A673 (cell line): Measurements from ENCODE around the gene CAV1. TPM values are rescaled to one million over a fixed set of nuclear protein-coding genes. Genes with fewer than 3 reads are reported as not detected.

ENCODE experiments used
- BruUV-seq: library from RNA; stranded (reverse); fragments of 400-500 nt; replicated peaks from 2 replicates; lab custom pipeline; 2021; lab: Mats Ljungman, UMichigan
- CTCF ChIA-PET: fragments of 300-600 bp; sonication (Branson Sonifier 250); formaldehyde crosslinking; loops from one replicate; lab custom pipeline; 2022; ENCODE audit warnings: antibody characterized with exemption; lab: Charles Lee
- POLR2A ChIA-PET: fragments of 300-600 bp; sonication (Branson Sonifier 250); formaldehyde crosslinking; loops from one replicate; lab custom pipeline; 2022; ENCODE audit warnings: antibody characterized with exemption; ENCODE audit not compliant: low non-redundant PET; lab: Charles Lee
- DNase-seq: peaks from one replicate; pipeline ENCODE4 v3.0.0-alpha.2; 2015; ENCODE audit warnings: low spot score
- H3K27ac ChIP-seq: fragments of 200-600 bp; sonication (generic); 2 replicates; pipeline ENCODE4 v1.5.1; 2016; ENCODE audit warnings: mixed run types, low read depth, mild to moderate bottlenecking, mixed read lengths, antibody characterized with exemption, low read length; ENCODE audit not compliant: poor library complexity, severe bottlenecking
- H3K27me3 ChIP-seq: fragments of 200-600 bp; sonication (generic); replicated peaks from 2 replicates; pipeline ENCODE4 v1.6.1; 2017; ENCODE audit warnings: mixed run types, low read depth, mild to moderate bottlenecking, mixed read lengths, antibody characterized with exemption, low read length; ENCODE audit not compliant: insufficient read depth, poor library complexity
- H3K36me3 ChIP-seq: fragments of 200-600 bp; sonication (generic); 2 replicates; pipeline ENCODE4 v1.6.1; 2016; ENCODE audit warnings: mixed run types, mild to moderate bottlenecking, mixed read lengths, antibody characterized with exemption, low read length; ENCODE audit not compliant: insufficient read depth, poor library complexity, severe bottlenecking
- H3K4me1 ChIP-seq: fragments of 200-600 bp; sonication (generic); 2 replicates; pipeline ENCODE4 v1.6.1; 2017; ENCODE audit warnings: mixed run types, mild to moderate bottlenecking, mixed read lengths, antibody characterized with exemption, low read length; ENCODE audit not compliant: insufficient read depth, poor library complexity, severe bottlenecking
- H3K4me3 ChIP-seq: fragments of 200-600 bp; sonication (generic); 2 replicates; pipeline ENCODE4 v1.5.1; 2016; ENCODE audit warnings: low read depth, mixed run types, mild to moderate bottlenecking, mixed read lengths, low read length; ENCODE audit not compliant: poor library complexity, severe bottlenecking
- H3K9me3 ChIP-seq: fragments of 200-600 bp; sonication (generic); 2 replicates; pipeline ENCODE4 v1.6.1; 2016; ENCODE audit warnings: mixed run types, low read depth, mild to moderate bottlenecking, mixed read lengths, antibody characterized with exemption, low read length; ENCODE audit not compliant: poor library complexity, severe bottlenecking
- EZH2 ChIP-seq: fragments of 200-600 bp; sonication (generic); IDR thresholded peaks from 2 replicates; pipeline ENCODE4 v1.6.1; 2017; ENCODE audit warnings: borderline replicate concordance, low read depth, mild to moderate bottlenecking, mixed read lengths, antibody characterized with exemption, low read length; ENCODE audit not compliant: poor library complexity, severe bottlenecking
- intact Hi-C: fragments of 100-400 bp; cut with micrococcal nuclease; formaldehyde crosslinking; loops from one replicate; pipeline ENCODE4 v1.10.0; 2022; ENCODE audit not compliant: unreplicated experiment
- total RNA-seq: library from RNA; stranded (reverse); gene quantifications from 2 replicates; pipeline ENCODE4 v1.2.3, GENCODE V29; 2021
- TF ChIP-seq, protein P1 (sequence below): fragments of 300-800, 200-600 bp; sonication (generic); conservative IDR thresholded peaks from 2 replicates; pipeline ENCODE4 v1.5.1; 2017; ENCODE audit warnings: low read depth, mild to moderate bottlenecking, antibody characterized with exemption, low read length, moderate library complexity, mixed read lengths

Gene CAV1
- total RNA-seq, 1 experiment from 2014 or later = 2,074 TPM

DNA sequence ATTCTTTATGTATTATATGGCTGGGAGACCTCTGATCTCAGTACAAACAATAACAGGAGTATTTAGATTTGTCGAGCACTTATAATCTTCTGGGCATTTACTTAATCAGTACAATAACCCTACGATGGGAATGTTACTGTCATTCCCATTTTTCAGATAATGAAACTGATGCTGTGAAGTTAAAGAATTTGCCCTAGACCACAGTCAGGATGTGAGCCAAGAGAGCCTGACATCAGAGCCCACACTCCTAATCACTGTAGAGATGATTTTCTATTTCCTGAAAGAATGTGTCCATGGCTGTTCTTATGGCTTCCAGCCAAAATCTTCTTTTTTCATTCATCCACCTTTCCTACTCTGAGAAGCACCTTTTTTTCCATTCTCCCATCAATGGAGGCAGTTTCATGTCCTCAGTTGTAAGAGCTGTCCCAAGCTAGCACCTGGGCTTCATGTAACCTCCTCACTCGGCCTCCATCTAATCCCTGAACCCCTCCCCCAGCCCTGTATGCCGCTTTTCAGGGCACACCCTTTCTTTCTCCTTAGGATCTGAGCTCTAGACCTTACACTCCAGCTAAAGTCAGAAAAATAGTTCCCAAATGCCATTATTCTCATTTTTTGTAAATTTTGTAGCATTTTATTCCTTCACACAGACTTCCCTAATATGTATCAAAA is 12.2 kb upstream of the CAV1 start:
- Histone ChIP-seq H3K27me3 (no peaks in the 10 kb centered on the region), H3K9me3 (no peaks in the 10 kb centered on the region), H3K27ac (peak overlapping the region; percentile 84), H3K4me3 (peak overlapping the region; percentile 37), H3K4me1 (peaks cover 85% of the 10 kb centered on the region), H3K36me3 (peaks cover 21% of the 10 kb centered on the region)
- BruUV-seq = TSS peak; percentile 26
- DNase-seq = peak; percentile 75
- ChIA-PET CTCF (no interaction called here), POLR2A (no interaction called here)
- intact Hi-C loops = no loop called here
- TF ChIP-seq, protein P1, sequence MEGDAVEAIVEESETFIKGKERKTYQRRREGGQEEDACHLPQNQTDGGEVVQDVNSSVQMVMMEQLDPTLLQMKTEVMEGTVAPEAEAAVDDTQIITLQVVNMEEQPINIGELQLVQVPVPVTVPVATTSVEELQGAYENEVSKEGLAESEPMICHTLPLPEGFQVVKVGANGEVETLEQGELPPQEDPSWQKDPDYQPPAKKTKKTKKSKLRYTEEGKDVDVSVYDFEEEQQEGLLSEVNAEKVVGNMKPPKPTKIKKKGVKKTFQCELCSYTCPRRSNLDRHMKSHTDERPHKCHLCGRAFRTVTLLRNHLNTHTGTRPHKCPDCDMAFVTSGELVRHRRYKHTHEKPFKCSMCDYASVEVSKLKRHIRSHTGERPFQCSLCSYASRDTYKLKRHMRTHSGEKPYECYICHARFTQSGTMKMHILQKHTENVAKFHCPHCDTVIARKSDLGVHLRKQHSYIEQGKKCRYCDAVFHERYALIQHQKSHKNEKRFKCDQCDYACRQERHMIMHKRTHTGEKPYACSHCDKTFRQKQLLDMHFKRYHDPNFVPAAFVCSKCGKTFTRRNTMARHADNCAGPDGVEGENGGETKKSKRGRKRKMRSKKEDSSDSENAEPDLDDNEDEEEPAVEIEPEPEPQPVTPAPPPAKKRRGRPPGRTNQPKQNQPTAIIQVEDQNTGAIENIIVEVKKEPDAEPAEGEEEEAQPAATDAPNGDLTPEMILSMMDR = no peak
- TF ChIP-seq EZH2 = no peak

DNA sequence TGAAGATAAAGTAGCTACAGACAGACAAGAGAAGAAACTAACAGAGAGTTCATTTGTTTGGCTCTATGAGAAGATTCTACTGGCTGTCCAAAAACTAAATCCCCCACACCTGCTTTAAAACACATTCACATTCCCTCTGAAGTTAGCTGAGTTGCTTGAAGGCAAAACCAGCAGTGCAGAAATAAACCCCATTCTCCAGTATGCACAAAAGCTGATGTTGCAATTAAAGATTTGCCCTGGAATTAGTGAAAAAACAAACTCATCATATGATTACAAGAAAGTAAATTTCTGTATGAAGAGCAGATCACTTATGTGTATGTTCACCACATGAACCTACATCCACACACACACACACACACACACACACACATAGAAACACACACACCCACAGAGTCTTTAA is 9.3 kb upstream of the CAV1 start:
- Histone ChIP-seq H3K27ac (peak overlapping the region; percentile 73), H3K36me3 (no peaks in the 10 kb centered on the region), H3K9me3 (no peaks in the 10 kb centered on the region), H3K4me3 (no peak overlapping the region), H3K27me3 (no peaks in the 10 kb centered on the region), H3K4me1 (peaks cover 92% of the 10 kb centered on the region)
- BruUV-seq = no TSS peak
- intact Hi-C loops = no loop called here
- no peak for DNase-seq
- ChIA-PET POLR2A (no interaction called here), CTCF (no interaction called here)
- TF ChIP-seq, protein P1 = no peak
- TF ChIP-seq EZH2 = no peak

DNA sequence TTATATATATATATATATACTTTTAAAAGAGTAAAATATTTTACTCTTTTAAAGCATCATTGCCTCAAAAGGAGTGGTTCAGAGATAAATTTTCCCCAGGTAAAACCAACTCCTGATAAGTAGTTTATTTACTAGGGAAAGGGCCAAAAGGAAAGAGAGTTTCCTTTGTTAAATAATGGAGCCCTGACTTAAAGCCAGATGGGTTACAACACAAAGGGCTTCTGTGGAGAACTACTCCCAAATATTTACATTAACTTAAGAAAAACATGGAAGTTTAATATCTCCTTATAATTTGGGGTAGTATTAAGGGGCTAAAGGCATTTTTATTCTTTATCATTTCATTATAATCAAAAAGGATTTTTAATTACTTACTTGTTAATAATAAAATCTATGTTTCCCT is 8.5 kb upstream of the CAV1 start:
- POLR2A ChIA-PET = no interaction called here
- peaks cover 92% of the 10 kb centered on the region for H3K4me1 ChIP-seq
- no peak for TF ChIP-seq EZH2
- no peak overlapping the region for H3K27ac ChIP-seq
- BruUV-seq = no TSS peak
- no peaks in the 10 kb centered on the region for H3K9me3 ChIP-seq
- no peaks in the 10 kb centered on the region for H3K36me3 ChIP-seq
- H3K27me3 ChIP-seq = no peaks in the 10 kb centered on the region
- CTCF ChIA-PET = no interaction called here
- H3K4me3 ChIP-seq = no peak overlapping the region
- intact Hi-C loops = no loop called here
- no peak for DNase-seq

DNA sequence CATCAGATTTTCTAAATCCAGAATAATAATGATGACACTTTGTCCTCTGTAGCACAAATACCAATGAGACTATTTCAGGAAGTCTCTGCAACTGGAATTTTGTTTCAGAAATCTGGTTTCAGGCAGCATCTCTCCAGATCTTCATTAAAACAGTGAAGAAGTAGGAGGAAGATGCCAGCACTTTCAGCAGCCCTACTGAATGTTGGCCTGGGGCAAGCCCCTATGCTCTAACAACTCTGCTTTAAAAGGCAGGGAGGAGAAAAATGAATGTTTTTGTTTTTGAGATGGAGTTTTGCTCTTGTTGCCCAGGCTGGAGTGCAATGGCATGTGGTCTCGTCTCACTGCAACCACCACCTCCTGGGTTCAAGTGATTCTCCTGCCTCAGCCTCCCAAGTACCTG is 7.2 kb upstream of the CAV1 start:
- ChIA-PET CTCF (no interaction called here), POLR2A (no interaction called here)
- H3K4me3 ChIP-seq = no peak overlapping the region
- TF ChIP-seq, protein P1 = no peak
- no peak for TF ChIP-seq EZH2
- no peaks in the 10 kb centered on the region for H3K27me3 ChIP-seq
- H3K27ac ChIP-seq = peak overlapping the region; percentile 100
- no peak for DNase-seq
- no peaks in the 10 kb centered on the region for H3K9me3 ChIP-seq
- no TSS peak for BruUV-seq
- no peaks in the 10 kb centered on the region for H3K36me3 ChIP-seq
- peaks cover 92% of the 10 kb centered on the region for H3K4me1 ChIP-seq
- intact Hi-C loops = no loop called here
